GM10847 (cell line): Measurements from ENCODE around the gene OR2H2.

Experiments used
- POLR2A ChIP-seq: IDR thresholded peaks from 2 replicates; pipeline ENCODE4 v1.6.1; 2011; ENCODE audit not compliant: insufficient read length; ENCODE audit errors: extremely low read depth

OR2H2 gene

DNA sequence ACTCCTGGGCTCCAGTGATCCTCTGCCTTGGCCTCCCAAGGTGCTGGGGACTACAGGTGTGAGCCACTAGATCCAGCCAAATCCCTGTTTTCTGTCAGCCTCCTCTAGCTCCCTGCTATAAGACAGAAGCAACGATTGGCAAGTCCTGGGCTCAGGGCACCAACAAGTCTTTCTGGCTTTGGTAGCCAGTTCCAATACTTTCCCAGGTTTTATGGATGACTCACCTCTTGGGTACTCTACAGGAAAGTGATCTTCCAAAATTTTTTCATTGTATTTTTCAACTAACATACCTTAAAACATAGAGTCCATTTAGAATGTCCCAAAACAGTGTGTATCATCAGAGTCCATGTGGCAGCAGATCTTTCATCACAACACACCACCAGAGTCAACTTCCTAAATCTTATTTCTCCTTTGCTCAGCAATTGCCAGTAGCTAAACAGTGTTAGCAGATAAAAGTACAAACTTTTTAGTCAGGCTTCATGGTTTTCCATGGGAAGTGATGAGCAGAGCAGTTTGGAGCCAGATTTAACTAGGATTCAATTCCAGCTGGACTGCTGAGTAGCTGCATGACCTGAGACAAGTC, 34.7 kb downstream of the OR2H2 start:
- no peak for TF ChIP-seq POLR2A

DNA sequence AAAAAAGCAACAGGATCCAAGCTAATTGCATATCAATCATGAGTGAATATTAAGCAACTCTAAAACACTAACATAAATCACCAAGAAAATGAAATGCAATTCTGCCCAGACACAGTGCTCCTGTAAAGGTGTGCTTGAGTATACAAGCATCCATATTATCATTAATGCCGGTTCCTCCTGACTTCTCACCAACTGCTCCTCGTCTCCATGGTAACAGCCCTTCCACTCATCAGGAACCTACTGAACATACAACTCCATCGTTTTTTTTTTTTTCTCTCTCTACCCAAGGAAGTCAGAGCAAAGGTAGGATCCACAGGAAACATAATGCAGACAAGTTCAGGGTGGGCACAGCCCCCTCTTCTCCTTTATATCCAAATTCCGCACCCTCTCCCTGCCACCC, 35.7 kb downstream of the OR2H2 start:
- TF ChIP-seq POLR2A = no peak

DNA sequence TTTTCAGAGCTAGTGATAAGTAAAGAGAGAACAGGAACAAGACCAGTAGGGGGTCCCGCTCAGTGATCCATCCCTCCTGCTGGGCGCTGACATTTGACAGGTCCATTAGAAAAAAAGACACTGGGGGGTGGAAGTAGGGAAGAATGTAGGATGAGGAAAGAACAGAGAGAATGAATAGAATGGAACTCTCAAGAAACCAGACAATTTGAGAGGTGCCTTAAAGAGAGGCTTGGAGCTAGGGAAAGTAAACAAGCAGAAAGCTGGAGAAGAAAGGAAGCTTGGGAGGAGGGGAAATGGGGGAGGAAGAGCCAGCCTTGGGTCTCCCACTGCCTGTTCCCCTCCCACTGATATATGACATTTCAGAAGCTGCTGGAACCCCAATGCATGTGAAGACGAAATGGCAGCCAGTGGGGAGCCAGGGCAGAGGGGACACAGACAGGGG, 39.6 kb downstream of the OR2H2 start:
- TF ChIP-seq POLR2A = no peak

DNA sequence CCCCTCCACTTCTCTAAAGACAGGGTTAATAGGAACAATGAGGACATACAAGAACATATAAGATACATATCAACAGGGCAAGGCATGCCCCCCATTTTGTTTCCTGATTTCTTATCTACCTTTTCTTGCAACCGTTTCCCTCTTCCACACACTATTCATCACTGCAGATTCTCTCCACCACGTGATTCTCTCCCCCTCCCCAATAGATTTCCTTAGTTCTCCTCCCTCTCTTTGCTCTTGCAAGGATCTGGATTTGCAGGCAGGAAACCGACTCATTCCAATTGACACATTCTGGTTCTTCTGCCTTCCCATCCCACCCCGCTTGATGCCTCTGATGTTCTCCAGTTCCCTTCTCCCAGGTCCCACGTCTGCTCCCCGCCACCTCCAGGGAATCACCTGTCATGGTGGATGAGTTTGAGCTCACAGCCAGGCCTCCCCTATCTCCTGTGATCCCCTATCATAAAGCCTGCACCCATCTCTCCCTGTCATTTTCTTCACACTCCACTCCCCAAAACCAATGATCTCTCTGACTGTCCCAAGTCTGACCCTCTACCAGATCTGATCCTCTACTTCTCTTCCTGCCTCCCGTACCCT, 40.5 kb downstream of the OR2H2 start:
- no peak for TF ChIP-seq POLR2A

DNA sequence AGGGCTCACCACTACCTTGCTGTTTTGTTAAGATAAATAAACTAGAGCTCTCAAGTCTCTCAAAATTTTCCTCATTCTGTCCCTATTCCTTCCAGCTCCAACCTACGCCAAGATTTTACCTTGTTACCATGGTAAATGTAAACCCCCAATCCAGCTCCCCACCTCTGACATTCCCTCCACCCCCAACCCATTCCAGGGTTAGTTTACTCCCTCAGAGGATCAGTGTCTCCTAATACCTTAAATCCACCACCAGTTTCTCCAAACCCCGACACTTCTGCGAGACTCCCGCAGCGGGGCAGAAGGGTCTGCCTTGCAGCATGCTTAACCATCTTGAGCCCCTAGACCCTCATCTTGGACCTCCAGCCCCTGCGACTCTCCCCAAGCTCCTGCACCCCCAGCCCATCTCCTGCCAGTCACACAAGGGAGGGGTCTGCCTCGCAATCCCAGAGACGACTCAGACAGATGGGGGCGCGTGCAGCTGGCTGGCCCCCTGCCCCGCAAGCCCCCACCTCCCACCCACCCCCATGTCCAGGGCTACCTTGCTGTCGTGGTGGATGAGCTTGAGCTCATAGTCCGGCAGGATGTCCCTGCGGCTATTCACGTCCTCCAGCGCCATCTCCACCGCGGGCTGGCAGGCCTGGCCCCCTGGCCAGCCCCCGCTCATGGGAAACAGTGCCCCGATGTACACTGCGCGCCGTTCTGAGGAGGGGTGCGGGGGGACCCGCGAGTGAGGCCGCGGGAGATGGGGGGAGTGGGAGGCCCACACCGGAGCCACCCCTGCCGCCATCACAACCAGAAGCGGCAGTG, 42.2 kb downstream of the OR2H2 start:
- TF ChIP-seq POLR2A = no peak

DNA sequence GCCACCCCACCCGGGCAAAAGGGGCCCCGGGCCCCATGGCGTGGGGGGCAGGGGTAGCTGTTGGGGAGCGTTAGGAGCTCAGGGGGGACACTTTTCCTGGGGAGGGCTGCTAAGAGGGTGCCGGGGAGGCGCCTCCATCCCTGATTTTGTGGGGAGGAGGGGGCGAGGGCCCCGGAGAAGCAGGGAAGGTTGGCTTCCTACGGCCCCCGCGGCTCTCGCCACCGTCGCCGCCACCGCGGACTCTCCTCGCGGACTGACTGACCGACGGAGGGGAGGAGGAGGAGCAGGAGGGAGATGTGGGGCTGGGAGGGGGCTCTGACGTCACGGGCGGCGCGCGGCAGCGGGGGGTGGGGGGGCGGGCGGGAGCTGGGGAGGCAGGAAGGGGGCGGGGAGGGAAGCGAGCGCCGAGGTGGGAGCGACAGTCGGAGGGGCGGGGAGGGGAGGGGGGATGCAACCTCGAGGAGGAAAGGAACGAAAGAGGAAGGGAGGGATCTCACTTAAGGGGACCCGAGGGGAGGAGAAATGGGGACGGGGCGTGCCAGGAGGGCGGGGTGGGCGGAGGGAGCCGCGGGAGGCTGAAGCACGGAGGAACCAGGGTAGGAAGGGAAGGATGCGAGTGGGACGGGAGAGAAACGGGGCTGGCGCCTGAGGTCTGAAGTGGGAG, 43.0 kb downstream of the OR2H2 start:
- no peak for TF ChIP-seq POLR2A

DNA sequence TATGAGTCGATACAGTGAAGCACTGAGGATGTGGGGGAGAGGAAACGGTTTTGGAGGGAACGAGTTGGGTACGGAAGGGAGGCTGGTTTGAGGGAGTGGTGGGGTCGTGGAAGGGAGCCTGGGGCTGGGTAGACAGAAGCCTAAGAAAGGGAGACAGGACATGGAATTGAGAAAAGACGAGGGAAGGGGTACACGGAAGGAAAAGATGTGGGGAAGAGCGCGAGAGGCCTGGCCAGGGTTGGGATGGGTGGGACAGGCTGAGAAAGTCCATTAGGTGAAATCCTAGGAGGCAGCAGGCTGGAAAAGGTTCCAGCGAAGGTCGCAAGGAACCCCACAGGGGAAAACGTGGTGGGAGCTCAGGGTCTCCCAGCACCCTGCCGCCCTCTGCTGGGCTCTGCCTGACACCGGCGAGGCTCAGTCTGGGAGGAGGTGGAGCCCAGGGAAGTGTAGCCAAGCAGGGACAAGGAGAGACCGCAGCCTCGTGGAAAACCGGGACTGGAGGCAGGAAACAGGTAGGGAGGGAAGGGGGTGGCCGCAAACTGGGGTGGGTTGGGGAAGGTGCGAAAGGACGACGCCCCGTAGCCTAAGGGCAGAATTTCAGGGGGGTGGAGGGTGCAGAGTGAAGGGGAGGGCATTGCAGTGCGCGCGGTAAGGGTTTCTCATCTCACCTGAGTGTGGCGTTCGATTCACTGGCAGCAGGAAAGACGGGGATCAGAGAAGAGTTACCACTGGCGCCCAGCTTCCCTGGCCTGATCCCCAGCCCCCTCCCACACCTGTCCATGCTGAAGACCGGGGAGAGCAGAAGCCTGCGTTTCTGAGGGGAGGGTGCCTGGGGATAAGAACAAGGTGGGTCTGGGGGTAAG, 43.7 kb downstream of the OR2H2 start:
- no peak for TF ChIP-seq POLR2A

DNA sequence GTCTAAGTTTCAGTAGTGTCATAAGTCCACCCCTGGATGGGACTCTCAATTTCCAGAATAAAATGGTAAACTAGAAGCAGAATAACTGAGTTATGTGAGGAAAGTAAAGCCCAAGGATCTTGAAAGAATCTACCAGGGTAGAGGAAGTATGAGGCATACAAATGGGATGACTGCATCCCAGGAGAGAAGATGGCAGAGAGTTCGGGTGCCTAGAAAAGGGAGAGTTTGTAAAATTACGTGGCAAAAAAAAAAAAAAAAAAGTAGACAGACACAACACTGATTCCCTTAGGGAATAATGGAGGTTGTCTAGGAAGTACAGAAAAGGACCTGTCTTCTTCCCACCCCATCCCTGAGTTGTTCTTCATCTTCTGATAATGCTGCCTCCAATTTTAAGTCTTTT, 44.6 kb downstream of the OR2H2 start:
- no peak for TF ChIP-seq POLR2A

DNA sequence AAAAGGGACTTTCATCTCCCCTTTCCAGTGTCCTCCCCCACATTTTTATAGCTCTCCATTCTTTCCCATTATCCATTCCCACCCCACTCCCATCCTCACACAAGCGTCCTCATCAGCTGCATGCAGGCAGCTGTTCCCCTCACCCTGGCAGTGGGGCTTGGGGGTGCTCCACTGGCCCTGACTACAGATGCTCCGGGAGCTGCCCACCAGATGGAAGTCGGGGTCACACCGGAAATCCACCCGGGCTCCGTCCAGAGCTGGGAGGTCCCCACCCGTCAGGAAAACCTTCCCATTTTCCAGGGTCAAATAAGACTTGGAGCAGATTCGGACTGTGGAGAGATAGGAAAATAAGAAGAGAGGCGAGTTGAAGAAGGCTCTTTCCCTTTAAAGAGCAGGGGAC, 45.4 kb downstream of the OR2H2 start:
- no peak for TF ChIP-seq POLR2A

DNA sequence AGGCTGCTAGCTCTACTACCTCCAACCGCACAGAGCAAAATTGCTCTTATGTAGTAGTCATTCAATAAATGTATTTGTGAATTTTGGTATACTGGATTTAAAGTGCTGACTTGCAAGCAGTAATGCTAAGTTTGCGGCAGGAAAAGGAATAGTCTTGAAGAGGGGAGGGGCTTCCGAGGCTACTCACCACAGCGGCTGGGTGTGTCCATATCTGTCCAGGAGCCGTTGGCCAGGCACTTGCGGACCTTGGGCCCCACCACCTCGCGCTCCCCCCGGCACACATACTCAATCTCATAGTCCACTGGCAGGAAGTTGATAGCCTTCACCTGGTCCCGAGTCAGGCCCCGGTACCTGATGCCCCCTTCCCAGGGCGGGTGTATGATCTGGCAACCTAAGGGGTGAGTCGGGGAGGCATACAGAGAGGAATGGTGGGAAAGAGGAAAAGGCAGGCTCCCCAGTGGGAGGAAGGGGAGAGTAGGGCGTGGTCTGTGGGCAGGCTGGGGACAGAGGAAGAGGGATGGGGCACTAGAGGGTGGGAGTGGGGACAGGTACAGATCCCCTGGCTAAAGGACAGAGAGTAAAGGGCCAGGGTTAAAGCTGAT, 46.4 kb downstream of the OR2H2 start:
- no peak for TF ChIP-seq POLR2A

DNA sequence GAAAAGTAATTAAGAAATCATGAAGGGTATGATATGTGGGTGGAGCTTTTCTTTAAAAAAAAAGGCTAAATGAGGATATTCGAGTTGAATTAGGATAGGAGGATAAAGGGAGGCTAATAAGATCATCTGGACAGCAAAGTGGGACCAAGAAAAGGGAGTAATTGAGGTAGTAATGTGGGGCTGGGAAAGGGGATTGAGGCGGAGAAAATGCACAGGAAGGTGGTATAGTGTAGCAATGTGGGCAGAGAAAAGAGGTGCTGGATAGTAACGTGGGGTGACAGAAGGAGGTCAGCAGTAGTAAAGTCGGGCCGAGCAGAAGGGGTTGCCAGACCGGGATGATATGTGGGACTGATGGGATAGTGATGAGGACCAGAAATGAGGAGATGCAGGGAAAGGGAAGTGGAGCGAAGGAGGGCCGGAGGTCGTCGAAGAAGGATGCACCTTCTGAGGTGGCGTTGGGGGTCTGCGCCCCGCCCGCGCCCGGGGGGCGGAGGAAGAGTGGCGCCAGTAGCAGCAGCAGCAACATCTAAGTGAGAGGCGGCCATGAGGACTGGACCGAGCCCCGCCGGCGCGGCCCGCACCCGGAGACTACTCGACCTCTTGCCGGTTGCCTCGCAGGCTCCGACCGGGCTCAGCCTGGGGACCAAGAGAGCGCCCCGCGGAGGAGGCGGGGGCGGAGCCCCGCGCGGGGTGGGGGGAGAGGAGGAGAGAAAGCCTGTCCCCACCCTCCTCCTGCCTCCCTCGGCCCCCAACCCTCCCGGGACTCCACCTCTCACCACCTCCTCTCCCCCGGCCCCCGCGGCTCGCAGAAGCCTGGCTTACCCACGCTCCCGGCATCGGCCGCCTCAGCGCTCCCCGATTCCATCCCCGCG, 47.2 kb downstream of the OR2H2 start:
- TF ChIP-seq POLR2A = no peak

DNA sequence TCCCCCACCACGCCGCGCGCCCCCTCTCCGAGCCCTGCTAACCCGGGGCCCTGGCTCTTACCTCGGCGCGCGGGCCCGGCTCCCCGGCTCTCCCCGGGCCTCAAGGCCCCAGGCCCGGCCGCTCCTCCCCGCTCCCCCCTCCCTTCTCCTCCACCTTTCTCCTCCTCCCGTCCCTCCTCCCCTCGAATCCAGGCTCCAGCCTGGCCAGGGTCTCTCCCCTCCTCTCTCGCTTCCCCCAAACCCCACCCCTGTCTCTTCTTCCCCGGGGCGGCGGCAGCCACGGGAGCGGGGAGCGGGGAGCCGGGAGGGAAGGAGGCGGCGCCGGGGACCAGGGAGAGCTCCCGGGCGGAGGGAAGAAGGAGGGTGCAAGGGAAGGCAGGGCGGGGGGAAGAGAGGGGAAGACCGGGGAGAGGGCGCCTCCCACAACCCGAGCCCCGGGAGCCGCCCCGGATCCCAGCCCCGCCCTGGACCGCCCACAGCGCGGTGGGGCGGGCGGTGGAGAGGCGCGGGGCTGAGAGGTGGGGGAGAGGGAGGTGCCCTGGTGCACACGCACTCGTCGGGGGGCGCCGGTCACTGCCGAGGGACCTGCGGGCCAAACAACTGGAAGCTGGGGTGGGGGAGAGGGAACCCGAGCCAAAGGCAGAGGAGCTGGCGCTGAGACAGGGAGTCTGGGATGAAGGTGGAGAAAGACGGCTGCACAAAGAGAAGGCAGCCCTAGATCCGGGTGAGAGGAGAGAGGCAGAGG, 48.0 kb downstream of the OR2H2 start, which contains the start of gene GABBR1:
Gene GABBR1 (minus strand): TSS at position 395 of the 745 bp plus-strand sequence. CDS start 798 bp downstream, outside the sequence.
- no peak for TF ChIP-seq POLR2A

DNA sequence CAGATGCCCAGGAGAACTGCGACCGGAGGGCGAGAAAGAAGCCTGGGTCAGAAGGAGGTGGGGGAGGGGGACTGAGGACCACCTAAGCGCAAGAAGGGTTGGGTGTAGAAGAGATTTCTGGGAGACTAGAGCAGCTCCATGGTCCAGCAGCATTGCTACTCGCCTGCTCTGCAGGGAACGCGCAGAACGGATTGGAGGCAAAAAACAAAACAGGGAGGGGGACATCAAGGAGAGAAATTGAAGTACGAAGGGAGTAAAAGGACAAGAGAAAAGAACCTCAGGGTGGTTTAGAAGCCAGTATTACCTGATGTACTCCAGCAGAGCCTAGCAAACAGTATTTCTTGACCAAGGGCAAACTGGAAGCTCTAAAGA, 48.6 kb downstream of the OR2H2 start:
- TF ChIP-seq POLR2A = no peak

DNA sequence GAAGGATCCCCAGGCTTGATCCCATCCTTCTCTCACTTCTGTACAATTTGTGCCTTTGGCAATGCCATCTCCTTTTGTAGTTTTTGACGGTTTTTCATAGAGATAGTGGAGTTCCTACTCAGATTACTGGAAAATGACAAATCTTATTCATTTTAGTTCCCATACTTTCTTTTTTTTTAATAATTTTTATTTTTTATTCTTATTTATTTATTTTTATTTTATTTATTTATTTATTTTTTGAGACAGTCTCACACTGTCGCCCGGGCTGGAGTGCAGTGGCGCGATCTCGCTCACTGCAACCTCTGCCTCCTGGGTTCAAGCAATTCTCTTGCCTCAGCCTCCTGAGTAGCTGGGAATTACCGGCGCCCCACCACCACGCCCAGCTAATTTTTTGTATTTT, 52.3 kb downstream of the OR2H2 start:
- no peak for TF ChIP-seq POLR2A
